Hematopoietic multipotent progenitor cell treated with erythropoietin and hydrocortisone succinate and interleukin-3 and kit ligand, for 15 days (in vitro differentiated cells): ENCODE data around the gene XRCC3.

Experiments used
- DNase-seq: peaks from one replicate; pipeline ENCODE4 v3.0.0-alpha.2; 2015; ENCODE audit warnings: low spot score

Gene XRCC3

DNA sequence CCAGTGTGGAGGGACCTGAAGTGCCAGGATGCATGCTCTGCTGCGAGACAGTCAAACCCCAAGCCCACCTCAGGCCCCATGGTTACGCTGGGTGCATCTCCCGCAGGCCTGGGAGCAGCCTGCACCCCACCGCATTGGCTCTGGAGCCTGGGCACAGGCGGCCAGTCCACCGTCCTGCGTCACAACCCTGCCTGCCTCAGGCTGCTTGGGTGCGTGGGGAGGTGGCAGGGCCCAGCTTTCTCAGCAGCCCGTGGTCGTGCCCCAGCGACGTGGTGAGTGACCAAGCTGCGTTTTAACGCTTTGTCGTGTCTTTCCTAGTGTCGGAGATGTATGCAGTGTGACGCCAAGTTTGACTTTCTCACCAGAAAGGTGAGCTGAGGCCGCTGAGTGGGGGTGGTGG is 11.2 kb upstream of the XRCC3 start:
- no peak for DNase-seq

GRCh38 chr14:103725739-103726395 is 10.6 kb upstream of the XRCC3 start:
- no peak for DNase-seq

DNA sequence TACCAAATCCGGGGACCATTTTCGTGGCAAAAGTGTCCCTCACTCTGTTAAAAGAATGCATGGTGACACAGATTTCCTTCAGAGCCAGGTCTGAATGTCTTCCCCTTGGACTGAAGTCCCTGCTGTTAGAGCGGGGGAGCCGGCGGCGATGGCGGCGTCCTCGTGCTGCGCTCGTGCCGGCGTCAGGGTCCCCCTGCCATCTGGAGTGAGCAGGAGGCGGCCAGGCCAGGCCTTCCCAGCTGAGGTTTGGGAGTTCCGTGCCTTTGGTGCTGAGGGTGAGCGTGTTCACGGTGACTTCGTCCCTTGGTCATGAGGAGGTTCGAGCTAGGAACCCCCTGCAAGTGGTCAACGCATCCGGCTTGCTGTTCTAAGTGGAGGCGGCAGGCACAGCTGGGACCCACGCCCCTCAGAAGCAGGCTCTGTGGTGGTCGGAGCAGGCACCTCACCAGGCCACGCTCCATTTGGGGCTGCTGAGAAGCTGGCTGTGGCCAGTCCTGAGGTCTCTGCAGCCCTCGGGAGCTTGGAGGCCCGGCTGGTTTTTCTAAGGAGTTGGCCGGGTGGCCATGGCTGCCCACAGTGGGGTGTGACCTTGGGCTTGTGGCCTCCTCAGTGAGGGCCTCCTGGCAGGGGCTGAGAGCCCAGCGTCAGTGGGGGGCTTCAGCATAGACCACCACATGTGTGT is 9.9 kb upstream of the XRCC3 start:
- no peak for DNase-seq

GRCh38 chr14:103724116-103724515 is 8.9 kb upstream of the XRCC3 start:
- peak; percentile 97 for DNase-seq

DNA sequence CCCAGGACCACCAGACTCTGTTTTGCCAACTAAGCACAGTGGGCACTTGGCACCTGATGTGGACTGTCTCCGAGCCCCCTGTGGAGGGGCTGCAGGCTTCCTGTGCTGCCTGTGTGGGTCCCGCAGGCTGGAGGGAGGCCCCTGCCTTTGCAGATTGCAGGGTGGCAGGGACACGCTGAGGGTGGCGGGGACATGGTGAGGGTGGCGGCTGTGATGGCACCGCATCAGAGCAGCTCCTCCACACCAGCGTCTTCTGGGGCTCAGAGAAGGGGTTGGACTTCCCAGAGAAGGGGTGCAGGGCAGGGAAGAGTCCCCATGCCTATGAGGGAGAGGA is 8.5 kb upstream of the XRCC3 start:
- DNase-seq = peak; percentile 34

GRCh38 chr14:103721334-103722120 is 6.3 kb upstream of the XRCC3 start:
- no peak for DNase-seq

DNA sequence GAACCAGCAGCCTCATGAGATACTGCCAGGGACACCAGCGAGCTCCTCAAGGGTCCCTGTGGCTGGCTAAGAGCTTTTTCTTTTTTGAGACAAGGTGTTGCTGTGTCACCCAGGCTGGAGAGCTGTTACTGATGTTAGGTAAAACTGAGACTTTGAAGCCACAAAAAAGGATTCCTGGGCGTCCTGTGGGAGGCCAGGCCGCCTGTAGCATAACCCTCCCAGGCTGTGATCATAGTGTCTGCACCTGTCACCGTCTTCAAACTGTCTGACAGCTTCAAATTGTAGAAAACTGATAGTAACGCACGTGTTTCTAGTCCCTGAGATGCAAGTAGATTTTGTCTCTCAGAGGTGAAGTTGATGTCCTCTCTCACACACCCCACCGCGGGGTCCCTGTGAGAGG is 4.5 kb upstream of the XRCC3 start:
- DNase-seq = no peak

DNA sequence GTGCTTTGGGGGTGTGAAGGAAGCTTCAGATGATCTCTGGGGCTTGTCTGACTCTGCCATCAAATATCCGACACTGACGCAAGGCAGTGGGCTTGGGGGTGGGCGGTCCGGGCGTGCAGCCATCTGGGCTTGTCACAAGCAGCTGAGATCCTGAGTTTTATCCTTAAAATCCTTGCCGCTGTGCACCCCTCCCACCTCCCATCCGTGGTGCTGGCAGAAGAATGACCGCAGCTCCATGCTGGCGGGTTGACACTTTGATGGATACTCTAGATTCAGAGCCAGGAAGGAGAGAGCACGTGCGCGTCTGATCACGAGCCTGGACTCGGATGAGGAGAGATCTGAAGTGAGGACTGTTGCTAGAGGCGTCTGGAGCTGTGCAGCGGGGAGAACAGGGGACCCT is 3.3 kb upstream of the XRCC3 start:
- DNase-seq = no peak

GRCh38 chr14:103716899-103717411 is 1.7 kb upstream of the XRCC3 start:
- no peak for DNase-seq

GRCh38 chr14:103716091-103716801 is 995 bp upstream of the XRCC3 start:
- no peak for DNase-seq

DNA sequence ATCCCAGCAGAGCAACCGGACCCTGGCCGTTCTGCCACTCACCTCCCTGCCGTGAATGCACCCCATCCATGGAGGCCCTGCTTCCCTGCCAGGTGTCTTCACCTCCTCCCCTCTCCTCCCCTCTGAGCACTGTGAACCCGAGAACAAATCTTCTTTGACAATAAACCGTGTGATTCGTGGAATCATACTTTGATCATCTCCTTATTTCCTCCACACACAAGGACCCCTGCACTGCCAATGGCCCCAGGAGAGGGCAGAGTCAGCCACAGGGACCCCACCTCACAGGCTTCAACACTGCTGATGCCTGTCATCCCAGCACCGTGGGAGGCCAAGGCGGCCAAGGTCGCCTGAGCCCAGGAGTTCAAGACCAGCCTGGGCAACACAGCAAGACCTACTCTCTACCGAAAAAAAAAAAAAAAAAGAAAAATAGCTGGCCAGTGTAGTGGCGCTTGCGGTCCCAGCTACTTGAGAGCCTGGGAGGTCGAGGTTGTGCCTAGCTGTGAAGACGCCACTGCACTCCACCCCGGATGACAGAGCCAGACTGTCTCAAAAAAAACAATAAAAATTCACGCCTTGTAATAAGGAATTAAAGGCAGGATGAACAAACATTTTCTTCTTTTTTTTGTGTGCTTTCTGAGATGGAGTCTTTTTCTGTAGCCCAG is 1.1 kb downstream of the XRCC3 start:
- no peak for DNase-seq

- peak; percentile 41 for DNase-seq
These were observed 1.8 kb downstream of the XRCC3 start for GRCh38 chr14:103713304-103714062.

DNA sequence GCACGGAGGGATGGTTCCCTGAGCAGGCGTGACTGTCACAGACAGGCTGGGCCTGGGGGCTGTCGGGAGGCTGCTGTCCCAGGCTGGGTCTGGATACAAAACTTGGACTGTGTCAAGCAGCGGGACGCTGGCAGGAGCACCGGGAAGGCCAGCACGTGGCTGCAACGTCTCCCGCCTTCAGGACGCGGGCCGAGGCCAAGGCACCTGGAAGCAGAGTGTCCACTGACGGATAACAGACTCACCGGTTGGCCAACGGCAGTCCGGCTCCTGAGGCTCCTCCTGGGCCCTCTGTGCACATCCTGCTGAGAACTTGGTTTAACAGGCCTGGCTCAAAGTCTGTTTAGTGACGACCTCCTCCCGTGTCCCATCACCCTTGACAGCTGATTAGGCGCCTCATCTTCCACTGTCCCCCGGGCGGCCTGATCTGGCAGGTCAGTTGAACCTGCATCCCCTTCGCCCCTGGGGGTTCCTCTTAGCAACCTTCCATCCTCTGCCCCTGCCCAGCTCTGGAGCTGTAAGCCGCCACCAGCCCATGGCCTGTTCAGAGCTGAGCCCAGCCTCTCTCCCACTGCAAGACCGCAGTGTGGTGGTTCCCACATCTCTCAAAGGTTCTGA is 2.5 kb downstream of the XRCC3 start:
- DNase-seq = no peak

- no peak for DNase-seq
These were observed 3.5 kb downstream of the XRCC3 start for GRCh38 chr14:103711516-103712431.

DNA sequence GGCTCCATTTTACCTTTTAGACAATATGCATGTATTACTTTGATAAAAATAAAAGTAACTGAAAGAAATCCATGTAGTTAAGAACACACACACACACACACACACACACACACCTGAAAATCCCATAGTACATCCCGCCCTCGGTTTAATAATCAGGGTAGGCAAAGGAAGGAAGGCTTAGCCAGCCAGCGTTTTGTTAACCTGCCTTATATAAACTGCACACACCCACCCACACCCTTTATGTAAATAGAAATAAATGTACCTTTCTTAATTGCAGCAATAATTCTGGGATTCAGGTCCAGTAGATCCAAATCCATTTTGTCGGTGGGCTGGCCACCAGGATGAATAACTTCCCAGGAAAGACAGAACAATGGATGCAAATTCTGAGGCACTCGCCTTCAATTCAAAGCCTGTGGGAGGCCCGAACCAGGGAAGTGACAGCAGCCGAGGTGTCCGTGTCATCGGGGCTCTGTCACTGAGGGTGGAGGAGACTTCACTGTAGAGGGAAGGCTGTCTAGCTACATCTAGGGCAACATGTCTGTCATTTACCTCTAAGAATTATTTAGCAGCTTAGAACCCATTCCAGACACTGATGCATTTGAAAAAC is 4.4 kb downstream of the XRCC3 start:
- no peak for DNase-seq

GRCh38 chr14:103709814-103710213 is 5.4 kb downstream of the XRCC3 start:
- DNase-seq = no peak

DNA sequence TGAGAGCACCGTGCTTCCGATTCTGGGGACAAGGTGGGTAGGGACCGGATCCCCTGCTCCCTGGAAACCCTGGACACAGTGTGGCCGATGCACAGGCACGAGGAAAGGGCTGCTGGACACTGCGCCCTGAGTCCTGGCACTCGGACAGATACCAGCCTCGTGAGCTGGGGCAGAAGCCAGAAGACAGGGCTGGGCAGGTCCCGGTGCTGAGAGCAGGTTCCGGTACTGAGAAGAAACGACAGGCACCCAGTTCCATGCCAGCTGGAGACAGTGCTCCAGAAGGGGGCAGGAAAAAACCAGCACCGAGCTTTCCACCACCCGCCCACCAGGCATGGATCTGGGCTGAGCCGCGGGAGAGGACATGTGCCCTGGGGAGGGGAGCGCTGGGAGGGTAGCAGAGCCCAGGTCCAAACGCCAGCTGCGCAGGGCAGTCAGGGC is 6.5 kb downstream of the XRCC3 start:
- DNase-seq = no peak

DNA sequence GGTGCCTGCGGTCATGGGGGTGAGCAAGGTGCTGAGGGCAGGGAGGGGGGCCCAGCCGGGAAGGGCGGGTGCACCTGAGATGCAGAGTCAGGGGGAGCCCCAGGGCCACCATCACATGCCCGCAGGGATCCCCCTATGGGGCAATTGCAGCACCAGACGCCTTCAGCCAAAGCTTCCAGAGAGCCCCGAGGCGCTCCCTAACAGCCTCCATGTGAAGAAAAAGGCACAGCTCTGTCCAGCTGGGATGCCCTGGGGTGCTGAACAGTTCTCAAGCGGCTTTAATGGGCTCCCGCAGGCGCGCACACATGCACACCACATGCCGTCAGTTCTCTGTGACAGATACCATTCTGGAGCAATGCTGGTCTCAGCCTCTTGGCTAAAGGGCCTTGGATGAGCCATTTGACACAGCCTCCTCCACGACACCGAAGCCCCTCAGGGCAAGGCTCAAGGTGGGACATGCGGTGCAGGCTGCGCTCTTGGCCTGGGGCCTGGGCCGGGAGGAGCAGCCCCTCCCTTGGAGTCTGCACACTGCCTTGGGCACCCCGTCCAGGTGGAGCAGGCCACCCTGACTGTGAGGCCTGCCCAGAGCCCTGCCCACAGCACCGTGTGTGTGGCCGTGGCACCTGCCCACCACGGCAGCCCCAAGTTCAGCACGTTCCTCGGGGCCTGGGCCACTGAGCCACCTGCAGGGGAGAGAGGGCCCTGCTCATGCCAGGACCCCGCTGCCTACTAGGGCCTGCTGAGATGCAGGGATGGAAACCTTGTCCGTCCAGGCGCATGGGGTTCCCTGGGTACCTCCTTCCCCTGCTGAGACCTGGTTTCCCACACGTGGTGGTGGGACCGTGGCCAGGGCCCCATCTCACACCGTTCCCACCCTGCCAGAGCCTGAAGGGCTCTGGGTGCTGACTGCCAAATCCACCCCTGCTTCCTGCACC is 7.7 kb downstream of the XRCC3 start:
- no peak for DNase-seq
